ENCODE measurements around the gene STON2.
"Not testable (repeated sequence)": the region's sequence is repeated elsewhere in the genome, so short reads cannot be mapped to it uniquely, and the experiment has no call there.

STON2 gene

DNA sequence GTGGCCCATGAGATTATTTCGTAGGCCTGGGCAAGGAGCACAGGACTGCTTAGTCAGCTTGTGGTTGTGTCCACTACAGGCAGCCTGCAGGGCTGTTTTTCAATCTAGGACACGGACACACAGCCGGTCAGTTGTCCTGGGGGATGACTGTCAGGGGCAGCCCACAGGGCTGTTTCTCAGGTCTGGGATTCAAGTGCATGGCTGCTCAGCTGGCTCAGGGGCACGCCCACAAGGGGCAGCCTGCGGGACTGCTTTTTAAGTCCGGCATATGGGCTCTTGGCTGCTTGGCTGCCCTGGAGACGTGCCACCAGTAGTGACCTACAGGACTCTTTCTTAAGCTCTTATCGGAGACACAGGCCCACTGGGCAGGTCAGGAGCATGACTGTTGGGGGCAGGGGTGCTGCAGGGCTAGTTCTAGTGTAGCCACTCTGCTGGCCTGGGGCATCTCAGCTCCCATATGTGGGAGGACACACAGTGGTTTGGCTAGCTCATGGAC is 152.8 kb downstream of the STON2 start:
- Mint-ChIP-seq H3K27me3 (ENCODE audit: low read depth) (no peaks in the 10 kb centered on the region), H3K36me3 (ENCODE audit: low read depth) (peaks cover 18% of the 10 kb centered on the region), H3K4me1 (no peaks in the 10 kb centered on the region), H3K4me3 (no peak overlapping the region), H3K9me3 (peaks cover 20% of the 10 kb centered on the region), H3K27ac (no peak overlapping the region)
- TF ChIP-seq, protein P1, sequence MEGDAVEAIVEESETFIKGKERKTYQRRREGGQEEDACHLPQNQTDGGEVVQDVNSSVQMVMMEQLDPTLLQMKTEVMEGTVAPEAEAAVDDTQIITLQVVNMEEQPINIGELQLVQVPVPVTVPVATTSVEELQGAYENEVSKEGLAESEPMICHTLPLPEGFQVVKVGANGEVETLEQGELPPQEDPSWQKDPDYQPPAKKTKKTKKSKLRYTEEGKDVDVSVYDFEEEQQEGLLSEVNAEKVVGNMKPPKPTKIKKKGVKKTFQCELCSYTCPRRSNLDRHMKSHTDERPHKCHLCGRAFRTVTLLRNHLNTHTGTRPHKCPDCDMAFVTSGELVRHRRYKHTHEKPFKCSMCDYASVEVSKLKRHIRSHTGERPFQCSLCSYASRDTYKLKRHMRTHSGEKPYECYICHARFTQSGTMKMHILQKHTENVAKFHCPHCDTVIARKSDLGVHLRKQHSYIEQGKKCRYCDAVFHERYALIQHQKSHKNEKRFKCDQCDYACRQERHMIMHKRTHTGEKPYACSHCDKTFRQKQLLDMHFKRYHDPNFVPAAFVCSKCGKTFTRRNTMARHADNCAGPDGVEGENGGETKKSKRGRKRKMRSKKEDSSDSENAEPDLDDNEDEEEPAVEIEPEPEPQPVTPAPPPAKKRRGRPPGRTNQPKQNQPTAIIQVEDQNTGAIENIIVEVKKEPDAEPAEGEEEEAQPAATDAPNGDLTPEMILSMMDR (IDR thresholded peaks at IDR 0.05; ENCODE audit: unreplicated experiment in 3 of 3): no peak

DNA sequence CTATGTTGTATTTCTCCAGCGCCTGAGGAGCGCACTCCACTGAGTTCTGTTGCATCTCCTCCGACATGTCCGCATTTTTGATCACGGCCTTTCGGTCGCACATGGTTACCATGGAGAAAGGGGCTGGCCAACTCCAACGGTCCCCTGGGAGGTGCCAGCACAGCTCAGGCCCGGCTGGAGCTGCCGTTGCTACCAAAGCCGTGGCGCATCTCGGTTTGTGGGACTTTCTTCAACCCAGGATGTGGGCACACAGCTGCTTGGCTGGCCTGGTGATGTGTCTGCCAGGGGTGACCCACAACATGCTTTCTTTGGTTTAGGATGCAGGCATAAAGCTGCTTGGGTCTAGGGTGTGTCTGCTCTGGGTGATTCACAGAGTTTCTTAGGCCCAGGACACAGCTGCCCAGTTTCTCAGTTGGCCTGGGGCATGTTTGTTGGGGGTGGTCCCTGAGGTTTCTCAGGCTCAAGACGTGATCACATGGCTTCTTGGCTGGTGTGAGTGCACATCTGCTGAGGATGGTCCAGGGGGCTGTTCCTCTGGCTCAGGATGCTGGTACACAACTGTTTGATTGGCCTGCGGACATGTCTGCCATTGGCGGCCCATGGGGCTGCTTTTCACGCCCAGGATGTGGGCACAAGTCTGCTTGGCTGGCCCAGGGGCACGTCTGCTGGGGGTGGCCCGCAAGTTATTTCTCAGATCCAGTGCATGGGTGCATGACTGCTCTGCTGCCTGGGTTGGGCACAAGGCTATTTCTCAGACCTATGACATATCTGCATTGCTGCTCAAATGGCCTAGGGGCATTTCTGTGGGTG is 153.5 kb downstream of the STON2 start:
- no peaks in the 10 kb centered on the region for H3K27me3 Mint-ChIP-seq (ENCODE audit: low read depth)
- TF ChIP-seq, protein P1 (IDR thresholded peaks at IDR 0.05; ENCODE audit: unreplicated experiment in 3 of 3): no peak
- H3K27ac Mint-ChIP-seq: no peak overlapping the region
- H3K9me3 Mint-ChIP-seq: peaks cover 23% of the 10 kb centered on the region
- H3K36me3 Mint-ChIP-seq (ENCODE audit: low read depth): peaks cover 18% of the 10 kb centered on the region
- H3K4me3 Mint-ChIP-seq: no peak overlapping the region
- no peaks in the 10 kb centered on the region for H3K4me1 Mint-ChIP-seq

DNA sequence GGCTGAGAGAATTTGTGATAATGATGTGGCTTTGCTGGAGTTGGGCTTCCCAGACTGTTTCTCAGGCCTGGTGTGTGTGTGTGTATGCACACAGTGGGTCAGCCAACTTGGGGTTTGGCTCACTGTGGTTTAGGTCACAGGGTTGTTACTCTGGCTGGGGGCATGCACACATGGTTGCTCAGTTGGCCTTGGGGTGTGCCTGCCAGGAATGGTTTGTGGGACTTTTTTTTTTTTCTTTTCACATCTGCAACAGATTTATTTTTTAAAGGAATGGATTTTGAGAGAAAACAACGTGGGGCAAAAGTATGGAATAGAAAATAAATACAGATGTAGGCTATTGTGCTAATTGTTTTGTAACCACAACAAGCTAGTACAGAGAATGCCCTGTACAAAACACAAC is 154.4 kb downstream of the STON2 start:
- H3K27ac Mint-ChIP-seq: no peak overlapping the region
- no peaks in the 10 kb centered on the region for H3K4me1 Mint-ChIP-seq
- H3K9me3 Mint-ChIP-seq: peaks cover 27% of the 10 kb centered on the region
- H3K27me3 Mint-ChIP-seq (ENCODE audit: low read depth): no peaks in the 10 kb centered on the region
- TF ChIP-seq, protein P1 (IDR thresholded peaks at IDR 0.05; ENCODE audit: unreplicated experiment in 3 of 3): no peak
- H3K4me3 Mint-ChIP-seq: no peak overlapping the region
- peaks cover 18% of the 10 kb centered on the region for H3K36me3 Mint-ChIP-seq (ENCODE audit: low read depth)

DNA sequence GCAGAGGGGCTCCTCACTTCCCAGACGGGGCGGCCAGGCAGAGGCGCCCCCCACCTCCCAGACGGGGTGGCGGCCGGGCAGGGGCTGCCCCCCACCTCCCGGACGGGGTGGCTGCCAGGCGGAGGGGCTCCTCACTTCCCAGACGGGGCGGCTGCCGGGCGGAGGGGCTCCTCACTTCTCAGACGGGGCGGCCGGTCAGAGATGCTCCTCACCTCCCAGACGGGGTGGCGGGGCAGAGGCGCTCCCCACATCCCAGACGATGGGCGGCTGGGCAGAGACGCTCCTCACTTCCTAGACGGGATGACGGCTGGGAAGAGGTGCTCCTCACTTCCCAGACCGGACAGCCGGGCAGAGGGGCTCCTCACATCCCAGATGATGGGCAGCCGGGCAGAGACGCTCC is 155.7 kb downstream of the STON2 start:
- not testable (repeated sequence) for H3K27me3 Mint-ChIP-seq (ENCODE audit: low read depth); H3K4me1 Mint-ChIP-seq; H3K4me3 Mint-ChIP-seq; H3K27ac Mint-ChIP-seq
- H3K36me3 Mint-ChIP-seq (ENCODE audit: low read depth): peaks cover 18% of the 10 kb centered on the region
- H3K9me3 Mint-ChIP-seq: peaks cover 31% of the 10 kb centered on the region

DNA sequence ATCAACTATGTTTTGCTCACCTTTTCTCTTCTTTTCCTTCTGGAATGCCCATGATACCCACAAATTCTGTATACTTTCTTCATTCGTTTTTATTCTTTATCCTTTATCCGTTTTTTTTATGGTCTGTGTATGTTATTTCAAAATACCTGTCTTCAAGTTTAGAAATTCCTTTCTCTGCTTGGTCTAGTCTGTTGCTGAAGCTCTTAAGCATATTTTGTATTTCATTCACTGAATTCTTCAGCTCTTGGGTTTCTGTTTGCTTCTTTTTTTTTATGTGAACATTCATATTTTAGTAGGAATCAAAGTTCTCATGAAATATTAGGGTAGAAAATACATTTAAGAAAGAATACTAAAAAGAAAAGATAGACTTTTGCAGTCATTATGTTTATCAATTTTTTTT is 156.6 kb downstream of the STON2 start:
- H3K4me3 Mint-ChIP-seq: no peak overlapping the region
- no peaks in the 10 kb centered on the region for H3K4me1 Mint-ChIP-seq
- H3K27ac Mint-ChIP-seq: no peak overlapping the region
- H3K36me3 Mint-ChIP-seq (ENCODE audit: low read depth): peaks cover 18% of the 10 kb centered on the region
- peaks cover 31% of the 10 kb centered on the region for H3K9me3 Mint-ChIP-seq
- H3K27me3 Mint-ChIP-seq (ENCODE audit: low read depth): no peaks in the 10 kb centered on the region
- TF ChIP-seq, protein P1 (IDR thresholded peaks at IDR 0.05; ENCODE audit: unreplicated experiment in 3 of 3): no peak

DNA sequence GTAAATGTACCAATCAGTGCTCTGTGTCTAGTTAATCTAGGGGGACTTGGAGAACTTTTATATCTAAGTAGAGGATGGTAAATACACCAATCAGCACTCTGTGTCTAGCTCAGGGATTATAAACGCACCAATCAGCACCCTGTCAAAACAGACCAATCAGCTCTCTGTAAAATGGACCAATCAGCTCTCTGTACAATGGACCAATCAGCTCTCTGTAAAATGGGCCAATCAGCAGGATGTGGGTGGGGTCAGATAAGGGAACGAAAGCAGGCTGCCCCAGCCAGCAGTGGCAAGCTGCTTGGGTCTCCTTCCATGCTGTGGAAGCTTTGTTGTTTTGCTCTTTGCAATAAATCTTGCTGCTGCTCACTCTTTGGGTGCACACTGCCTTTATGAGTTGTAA is 163.3 kb downstream of the STON2 start:
- not testable (repeated sequence) for H3K36me3 Mint-ChIP-seq (ENCODE audit: low read depth)

DNA sequence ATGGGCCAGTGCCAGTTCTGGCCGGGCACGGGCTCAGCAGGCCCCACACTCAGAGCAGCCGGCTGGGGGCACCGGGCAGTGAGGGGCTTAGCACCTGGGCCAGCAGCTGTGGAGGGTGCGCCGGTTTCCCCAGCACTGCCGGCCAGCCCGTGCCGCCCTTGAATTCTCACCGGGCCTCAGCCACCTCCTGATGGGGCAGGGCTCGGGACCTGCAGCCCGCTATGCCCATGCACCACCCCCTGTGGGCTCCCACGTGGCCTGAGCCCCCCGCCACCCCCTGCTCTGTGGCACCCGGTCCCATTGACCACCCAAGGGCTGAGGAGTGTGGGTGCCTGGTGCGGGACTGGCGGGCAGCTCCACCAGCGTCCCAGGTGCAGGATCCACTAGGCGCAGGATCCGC is 164.0 kb downstream of the STON2 start:
- Mint-ChIP-seq H3K9me3 (peaks cover 8% of the 10 kb centered on the region), H3K4me1 (peaks cover 7% of the 10 kb centered on the region), H3K27ac (no peak overlapping the region), H3K4me3 (no peak overlapping the region), H3K36me3 (ENCODE audit: low read depth) (no peaks in the 10 kb centered on the region), H3K27me3 (ENCODE audit: low read depth) (no peaks in the 10 kb centered on the region)
- TF ChIP-seq, protein P1 (IDR thresholded peaks at IDR 0.05; ENCODE audit: unreplicated experiment in 3 of 3): no peak

More for the DNA sequence above, 163.3 kb downstream of the STON2 start:
- H3K4me1 Mint-ChIP-seq; H3K9me3 Mint-ChIP-seq; H3K4me3 Mint-ChIP-seq; H3K27ac Mint-ChIP-seq; H3K27me3 Mint-ChIP-seq (ENCODE audit: low read depth): not testable (repeated sequence)
